C4-2B (cell line): ENCODE results near the gene NCOA3.

Experiments used
- H3K27ac ChIP-seq: fragments of 450-650 bp; 2 replicates; pipeline ENCODE4 v1.5.1; 2017
- ZFX ChIP-seq: fragments of 450-650 bp; IDR thresholded peaks from 2 replicates; pipeline ENCODE4 v1.6.1; 2017
- TF ChIP-seq, protein P1 (sequence below): fragments of 450-650 bp; conservative IDR thresholded peaks from 2 replicates; pipeline ENCODE4 v1.5.1; 2017; ENCODE audit warnings: mild to moderate bottlenecking

NCOA3 gene

DNA sequence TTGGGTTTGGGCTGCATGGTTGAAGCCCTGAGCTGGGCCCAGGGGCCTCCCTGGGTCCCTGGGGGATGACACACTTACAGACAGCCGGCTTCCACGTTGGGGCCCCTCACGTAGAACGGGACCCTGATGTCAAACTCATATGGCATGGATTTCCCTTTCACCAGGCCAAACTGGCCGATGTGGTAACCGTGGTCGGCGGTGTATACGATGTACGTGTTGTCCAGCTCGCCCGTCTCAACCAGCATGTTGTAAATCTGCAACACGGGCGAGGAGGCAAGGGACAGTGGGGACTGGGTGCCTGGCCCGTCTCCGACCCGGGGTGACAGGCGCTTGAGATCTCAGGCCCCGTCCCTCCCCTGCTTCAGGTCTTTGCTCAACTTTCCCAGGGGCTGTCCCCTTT lies 181.2 kb downstream of the NCOA3 start:
- no peak for TF ChIP-seq ZFX
- TF ChIP-seq, protein P1, sequence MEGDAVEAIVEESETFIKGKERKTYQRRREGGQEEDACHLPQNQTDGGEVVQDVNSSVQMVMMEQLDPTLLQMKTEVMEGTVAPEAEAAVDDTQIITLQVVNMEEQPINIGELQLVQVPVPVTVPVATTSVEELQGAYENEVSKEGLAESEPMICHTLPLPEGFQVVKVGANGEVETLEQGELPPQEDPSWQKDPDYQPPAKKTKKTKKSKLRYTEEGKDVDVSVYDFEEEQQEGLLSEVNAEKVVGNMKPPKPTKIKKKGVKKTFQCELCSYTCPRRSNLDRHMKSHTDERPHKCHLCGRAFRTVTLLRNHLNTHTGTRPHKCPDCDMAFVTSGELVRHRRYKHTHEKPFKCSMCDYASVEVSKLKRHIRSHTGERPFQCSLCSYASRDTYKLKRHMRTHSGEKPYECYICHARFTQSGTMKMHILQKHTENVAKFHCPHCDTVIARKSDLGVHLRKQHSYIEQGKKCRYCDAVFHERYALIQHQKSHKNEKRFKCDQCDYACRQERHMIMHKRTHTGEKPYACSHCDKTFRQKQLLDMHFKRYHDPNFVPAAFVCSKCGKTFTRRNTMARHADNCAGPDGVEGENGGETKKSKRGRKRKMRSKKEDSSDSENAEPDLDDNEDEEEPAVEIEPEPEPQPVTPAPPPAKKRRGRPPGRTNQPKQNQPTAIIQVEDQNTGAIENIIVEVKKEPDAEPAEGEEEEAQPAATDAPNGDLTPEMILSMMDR, result no peak

GRCh38 chr20:47684306-47685080 lies 182.8 kb downstream of the NCOA3 start:
- H3K27ac ChIP-seq, result no peak overlapping the region
- TF ChIP-seq, protein P1, result no peak
- no peak for TF ChIP-seq ZFX

More for the DNA sequence above, 181.2 kb downstream of the NCOA3 start:
- no peak overlapping the region for H3K27ac ChIP-seq

DNA sequence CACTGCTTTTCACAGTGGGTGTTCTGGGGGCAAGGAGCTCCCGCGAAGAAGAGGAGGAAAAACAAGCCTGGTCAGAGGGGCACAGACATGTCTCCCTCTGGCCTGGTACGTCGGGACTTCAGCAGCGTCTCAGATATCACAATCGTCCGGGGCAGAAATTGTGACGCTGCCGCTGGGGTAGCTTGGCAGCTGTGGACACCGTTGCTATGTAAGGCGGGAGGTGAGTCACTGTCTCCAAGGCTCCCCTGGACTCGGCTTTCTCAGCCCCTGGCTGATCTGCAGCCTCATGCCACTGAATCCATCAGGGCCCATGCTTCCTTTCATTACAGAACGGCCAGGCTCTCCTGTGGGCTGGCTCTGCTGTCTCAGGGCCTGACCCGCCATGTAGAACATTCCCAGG lies 184.9 kb downstream of the NCOA3 start:
- TF ChIP-seq, protein P1, result no peak
- no peak for TF ChIP-seq ZFX
- H3K27ac ChIP-seq, result no peak overlapping the region

DNA sequence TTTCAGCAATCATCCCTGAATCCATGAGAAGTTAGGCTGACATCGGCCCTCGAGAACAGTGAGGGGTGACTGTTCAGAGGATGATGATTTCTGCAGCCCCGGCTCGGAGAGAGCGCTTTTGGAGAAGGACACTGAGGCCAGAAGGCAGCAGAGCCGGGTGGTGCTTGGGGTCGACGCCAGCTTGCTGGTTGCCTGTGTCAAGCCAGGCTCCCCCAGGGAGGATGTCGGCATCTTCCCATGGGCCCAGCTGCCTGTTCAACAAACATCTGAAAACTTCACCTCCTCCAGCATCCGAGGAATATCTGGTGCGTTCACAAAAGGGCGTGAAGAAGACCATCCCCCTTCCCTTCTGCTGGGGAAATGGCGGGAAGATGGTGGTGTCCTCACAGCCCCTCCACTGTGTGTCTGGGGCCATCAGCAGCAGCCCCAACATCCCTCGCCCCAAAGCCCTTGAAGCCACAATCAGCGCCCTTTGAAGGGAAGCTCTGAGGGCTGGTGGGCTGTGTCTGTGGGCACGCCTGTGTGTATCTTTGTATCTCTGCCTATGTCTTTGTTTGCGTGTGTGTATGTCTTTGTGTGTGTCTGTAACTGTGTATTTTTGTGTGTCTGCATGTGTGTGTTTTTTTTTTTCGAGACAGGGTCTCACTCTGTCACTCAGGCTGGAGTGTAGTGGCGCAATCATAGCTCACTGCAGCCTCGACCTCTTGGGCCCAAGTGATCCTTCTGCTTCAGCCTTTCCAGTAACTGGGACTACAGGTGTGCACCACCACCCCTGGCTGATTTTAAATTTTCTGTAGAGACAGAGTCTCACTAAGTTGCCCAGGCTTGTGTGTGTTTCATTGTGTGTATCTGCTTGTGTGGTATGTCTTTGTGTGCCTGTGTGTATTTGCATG lies 185.7 kb downstream of the NCOA3 start:
- TF ChIP-seq, protein P1, result no peak
- H3K27ac ChIP-seq, result no peak overlapping the region

DNA sequence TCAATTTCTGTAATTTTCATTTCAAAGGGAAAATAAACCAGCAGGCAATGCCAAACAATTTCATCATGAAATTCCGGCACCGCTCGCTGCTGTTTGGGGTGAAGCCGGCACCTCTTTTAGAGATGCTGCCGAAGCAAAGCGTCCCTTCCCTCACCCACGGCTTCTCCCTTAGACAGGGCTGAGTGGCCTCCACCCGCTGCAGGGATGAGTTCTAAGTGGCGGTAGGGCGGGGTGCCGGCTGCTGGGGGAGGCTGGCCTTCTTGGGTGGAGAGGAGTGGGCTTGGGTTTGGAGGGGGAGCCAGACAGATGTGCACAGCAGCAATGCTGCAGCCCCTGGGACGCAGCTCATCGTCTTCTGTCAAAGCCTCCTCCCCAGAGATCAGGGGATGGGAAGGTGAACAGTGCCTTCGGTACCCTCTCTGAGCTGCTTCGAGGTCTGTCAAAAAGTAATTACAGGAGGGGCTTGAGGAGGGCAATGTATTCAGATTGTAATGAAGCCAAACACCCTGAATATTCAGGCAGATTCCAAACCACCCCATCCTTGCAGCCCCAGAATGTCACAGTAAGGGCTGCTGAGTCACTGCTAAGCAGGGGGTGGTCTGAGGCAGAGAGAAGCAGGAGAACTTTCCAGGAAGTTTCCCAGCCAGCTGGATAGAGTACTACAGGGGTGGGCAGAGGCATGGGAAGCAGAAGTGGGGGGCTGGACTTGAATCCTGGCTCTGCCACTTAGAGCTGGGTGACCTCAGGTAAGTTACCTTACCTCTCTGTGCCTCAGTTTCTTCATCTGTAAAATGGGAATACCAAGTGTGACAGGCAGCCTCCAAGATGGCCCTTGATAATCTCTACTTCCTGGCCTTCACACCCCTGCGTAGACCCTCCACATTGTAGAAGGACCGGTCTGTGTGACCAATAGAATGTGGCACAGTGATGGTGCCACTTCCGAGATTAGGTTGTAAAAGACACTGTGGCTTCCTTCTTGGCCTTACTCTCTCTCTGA lies 187.0 kb downstream of the NCOA3 start:
- TF ChIP-seq ZFX, result no peak
- TF ChIP-seq, protein P1, result no peak
- no peak overlapping the region for H3K27ac ChIP-seq

GRCh38 chr20:47689731-47690130 lies 188.0 kb downstream of the NCOA3 start:
- TF ChIP-seq, protein P1, result no peak
- no peak for TF ChIP-seq ZFX
- H3K27ac ChIP-seq, result no peak overlapping the region
